B cell (primary cell): ENCODE data around the gene EHBP1. TPM values are rescaled to one million over a fixed set of nuclear protein-coding genes. Genes with fewer than 3 reads are reported as not detected.

Experiments used
- ATAC-seq: fragments of 200-7000 bp; cut with Tn5 transposase; one replicate; pipeline ENCODE4 v1.10.0; 2021; ENCODE audit warnings: low read depth, mild to moderate bottlenecking, moderate number of reproducible peaks, moderate library complexity
- CTCF ChIA-PET: fragments of 350-600 bp; sonication (Branson Sonifier 250); formaldehyde crosslinking; loops from one replicate; lab custom pipeline; 2021; ENCODE audit warnings: antibody characterized with exemption, inconsistent platforms; lab: Charles Lee
- POLR2A ChIA-PET: fragments of 350-600 bp; sonication (Branson Sonifier 250); formaldehyde crosslinking; loops from one replicate; lab custom pipeline; 2021; ENCODE audit warnings: antibody characterized with exemption; lab: Charles Lee
- DNase-seq: peaks from one replicate; pipeline ENCODE4 v3.0.0; 2013
- H2AFZ ChIP-seq: 2 replicates; pipeline ENCODE4 v1.6.1; 2012; ENCODE audit warnings: mild to moderate bottlenecking, low read depth, low read length; ENCODE audit not compliant: insufficient read depth, poor library complexity, severe bottlenecking
- H3K27ac ChIP-seq, 2 donors: 1 replicate in 1 of 2; 2 replicates in 1 of 2; pipeline ENCODE4 v1.5.1; 2012 to 2013; ENCODE audit warnings: low read length in 2 of 2, mild to moderate bottlenecking in 2 of 2, moderate library complexity in 1 of 2
- H3K27me3 ChIP-seq, 4 experiments: fragments of 200-600 bp in 1 of 4; sonication (generic) in 1 of 4; replicated peaks in 1 of 4; 1 replicate in 2 of 4; 2 replicates in 2 of 4; pipeline versions ENCODE4 v1.6.1 to v1.7.0; 2013 to 2016; ENCODE audit warnings: low read length in 3 of 4, mild to moderate bottlenecking in 2 of 4, mixed read lengths in 1 of 4, moderate library complexity in 1 of 4; ENCODE audit not compliant: insufficient read depth in 4 of 4, control insufficient read depth in 3 of 4; ENCODE audit errors: control extremely low read depth in 1 of 4
- H3K36me3 ChIP-seq, 2 experiments: replicated peaks in 1 of 2; 1 replicate in 1 of 2; 2 replicates in 1 of 2; pipeline versions ENCODE4 v1.6.1 to v1.7.1; 2013; ENCODE audit warnings: low read length in 1 of 2; ENCODE audit not compliant: insufficient read depth in 2 of 2, control insufficient read depth in 1 of 2; ENCODE audit errors: control extremely low read depth in 1 of 2, extremely low read depth in 1 of 2
- H3K4me1 ChIP-seq, 2 donors: fragments of 200-600 bp in 1 of 2; sonication (generic) in 1 of 2; 1 replicate in 1 of 2; 2 replicates in 1 of 2; pipeline versions ENCODE4 v1.5.1 to v1.6.1; 2013 to 2017; ENCODE audit warnings: low read length in 2 of 2; ENCODE audit not compliant: control insufficient read depth in 2 of 2, insufficient read depth in 2 of 2
- H3K4me2 ChIP-seq: replicated peaks from 2 replicates; pipeline ENCODE3; 2012; ENCODE audit warnings: mild to moderate bottlenecking, low read depth, low read length; ENCODE audit not compliant: poor library complexity, severe bottlenecking
- H3K4me3 ChIP-seq, 5 experiments: fragments of 200-600 bp in 1 of 5; sonication (generic) in 1 of 5; 1 replicate in 3 of 5; 2 replicates in 2 of 5; pipeline versions ENCODE4 v1.5.1 to v1.7.0; 2011 to 2016; ENCODE audit warnings: low read length in 4 of 5, mild to moderate bottlenecking in 4 of 5, low read depth in 2 of 5, control low read depth in 1 of 5, moderate library complexity in 1 of 5; ENCODE audit not compliant: insufficient read depth in 1 of 5; ENCODE audit errors: control extremely low read depth in 1 of 5, extremely low read depth in 1 of 5
- H3K79me2 ChIP-seq: fragments of 200-600 bp; sonication (generic); one replicate; pipeline ENCODE4 v1.6.0; 2016; ENCODE audit warnings: low read length; ENCODE audit not compliant: control insufficient read depth, insufficient read depth
- H3K9ac ChIP-seq: fragments of 200-600 bp; sonication (generic); 2 replicates; pipeline ENCODE4 v1.6.1; 2017; ENCODE audit warnings: mild to moderate bottlenecking, low read length, moderate library complexity
- H3K9me3 ChIP-seq, 3 donors: one replicate each; pipeline versions ENCODE4 v1.6.1 to v1.7.1; 2013; ENCODE audit warnings: low read length in 2 of 3; ENCODE audit not compliant: control insufficient read depth in 2 of 3, insufficient read depth in 1 of 3; ENCODE audit errors: control extremely low read depth in 1 of 3
- H4K20me1 ChIP-seq: 2 replicates; pipeline ENCODE4 v1.6.0; 2012; ENCODE audit warnings: mild to moderate bottlenecking, low read length; ENCODE audit not compliant: insufficient read depth, control insufficient read depth, poor library complexity, severe bottlenecking
- H3K27ac Mint-ChIP-seq: one replicate; pipeline ENCODE4 v1.8.0; 2021; ENCODE audit warnings: mixed read lengths
- H3K27me3 Mint-ChIP-seq: one replicate; pipeline ENCODE4 v1.8.0; 2021; ENCODE audit warnings: mixed read lengths
- H3K4me1 Mint-ChIP-seq: one replicate; pipeline ENCODE4 v1.8.0; 2021; ENCODE audit warnings: mixed read lengths
- H3K4me3 Mint-ChIP-seq: one replicate; pipeline ENCODE4 v1.8.0; 2021; ENCODE audit warnings: mixed read lengths
- H3K9me3 Mint-ChIP-seq: one replicate; pipeline ENCODE4 v1.8.0; 2022; ENCODE audit warnings: mixed read lengths; ENCODE audit not compliant: insufficient read depth
- CTCF ChIP-seq: fragments of 200-600 bp; IDR thresholded peaks from one replicate; pipeline ENCODE4 v1.8.0; 2022; ENCODE audit warnings: antibody characterized with exemption, mild to moderate bottlenecking
- EZH2 ChIP-seq: IDR thresholded peaks from 2 replicates; pipeline ENCODE4 v1.6.1; 2012; ENCODE audit warnings: borderline replicate concordance, low read depth, mild to moderate bottlenecking, moderate library complexity, low read length; ENCODE audit not compliant: insufficient read depth, poor library complexity, severe bottlenecking
- WGBS: methylation state at CpG from one replicate; pipeline ENCODE4 v1.1.5; 2013; ENCODE audit warnings: missing lambda C conversion rate; ENCODE audit not compliant: insufficient coverage; 5-methylcytosine and 5-hydroxymethylcytosine counted together
- intact Hi-C: fragments of 100-400 bp; cut with micrococcal nuclease; formaldehyde crosslinking; loops from one replicate; pipeline ENCODE4 v1.10.0; 2022
- polyA plus RNA-seq: library from polyadenylated mRNA; depleted of rRNA; stranded (reverse); fragments of >200 nt; gene quantifications from 2 replicates; pipeline ENCODE4 v1.2.3, GENCODE V29; 2012
- total RNA-seq, 2 donors: library from RNA; stranded (reverse); fragments of 120-200 nt in 1 of 2; gene quantifications; 1 replicate in 1 of 2; 2 replicates in 1 of 2; pipeline versions ENCODE4 v1.2.3 to v1.2.4, GENCODE V29; 2013 to 2022

EHBP1 gene
- total and polyA plus RNA-seq, 2 donors (not counting 1 experiment from before 2014, with no cell fraction given) = 8.8 to 34.7 TPM

- H3K4me3 Mint-ChIP-seq = no peak overlapping the region
- H3K9ac ChIP-seq = no peak overlapping the region
- POLR2A ChIA-PET = no interaction called here
- H3K9me3 ChIP-seq = no peaks in the 10 kb centered on the region
- peaks cover 0 to 12% of the 10 kb centered on the region in 2 experiments for H3K36me3 ChIP-seq
- no peaks in the 10 kb centered on the region for H3K4me1 ChIP-seq
- no peaks in the 10 kb centered on the region for H4K20me1 ChIP-seq
- WGBS = no CpG with 5 or more reads among the region's 3 CpGs
- ATAC-seq (no peak), DNase-seq (no peak)
- no peak overlapping the region for H3K27ac ChIP-seq
- no peaks in the 10 kb centered on the region for H3K27me3 ChIP-seq
- no peak overlapping the region for H3K4me2 ChIP-seq
- intact Hi-C loops = no loop called here
- H3K79me2 ChIP-seq = no peaks in the 10 kb centered on the region
- TF ChIP-seq EZH2 (no peak), CTCF (no peak)
- H3K4me3 ChIP-seq = no peak overlapping the region
- H3K27me3 Mint-ChIP-seq = no peaks in the 10 kb centered on the region
- no peaks in the 10 kb centered on the region for H3K4me1 Mint-ChIP-seq
- no peak overlapping the region for H2AFZ ChIP-seq
- no peak overlapping the region for H3K27ac Mint-ChIP-seq
- peaks cover 2% of the 10 kb centered on the region for H3K9me3 Mint-ChIP-seq
- CTCF ChIA-PET = no interaction called here
Measured at GRCh38 chr2:62826141-62826540, 120.6 kb downstream of the EHBP1 start.

- Histone ChIP-seq H4K20me1 (no peaks in the 10 kb centered on the region), H2AFZ (no peak overlapping the region), H3K4me1 (no peaks in the 10 kb centered on the region), H3K4me3 (no peak overlapping the region), H3K27ac (no peak overlapping the region), H3K4me2 (no peak overlapping the region), H3K9me3 (no peaks in the 10 kb centered on the region), H3K9ac (no peak overlapping the region), H3K36me3 (peaks cover 0 to 12% of the 10 kb centered on the region in 2 experiments), H3K27me3 (no peaks in the 10 kb centered on the region), H3K79me2 (no peaks in the 10 kb centered on the region)
- no peak for TF ChIP-seq EZH2
- no peak for TF ChIP-seq CTCF
- DNase-seq (no peak), ATAC-seq (no peak)
- ChIA-PET CTCF (no interaction called here), POLR2A (no interaction called here)
- H3K9me3 Mint-ChIP-seq = peaks cover 2% of the 10 kb centered on the region
- no peaks in the 10 kb centered on the region for H3K4me1 Mint-ChIP-seq
- intact Hi-C loops = no loop called here
- H3K27ac Mint-ChIP-seq = no peak overlapping the region
- H3K4me3 Mint-ChIP-seq = no peak overlapping the region
- no CpG with 5 or more reads among the region's 4 CpGs for WGBS
- H3K27me3 Mint-ChIP-seq = no peaks in the 10 kb centered on the region
Measured at GRCh38 chr2:62826953-62827675, 121.6 kb downstream of the EHBP1 start.
